T-helper 22 cell (primary cell): ENCODE results near the gene TMEM161B.
"Not testable (repeated sequence)": the region's sequence is repeated elsewhere in the genome, so short reads cannot be mapped to it uniquely, and the experiment has no call there.

ENCODE experiments used
- DNase-seq: peaks from one replicate; pipeline ENCODE4 v3.0.0-alpha.2; 2020; ENCODE audit warnings: low read depth

TMEM161B gene

GRCh38 chr5:88248743-88249540 is 19.7 kb downstream of the TMEM161B start:
- DNase-seq, result no peak

GRCh38 chr5:88248094-88248493 is 20.6 kb downstream of the TMEM161B start:
- DNase-seq, result no peak

- DNase-seq, result no peak
Measured at GRCh38 chr5:88245893-88246244, 22.8 kb downstream of the TMEM161B start.

- no peak for DNase-seq
Measured at GRCh38 chr5:88245241-88245892, 23.3 kb downstream of the TMEM161B start.

GRCh38 chr5:88244686-88245085 is 24.0 kb downstream of the TMEM161B start:
- no peak for DNase-seq

- not testable (repeated sequence) for DNase-seq
Measured at GRCh38 chr5:88243493-88243892, 25.2 kb downstream of the TMEM161B start.

- DNase-seq, result no peak
Measured at GRCh38 chr5:88238732-88239131, 29.9 kb downstream of the TMEM161B start.

- no peak for DNase-seq
Measured at GRCh38 chr5:88236866-88237642, 31.6 kb downstream of the TMEM161B start.

- DNase-seq, result no peak
Measured at GRCh38 chr5:88235828-88236227, 32.8 kb downstream of the TMEM161B start.

- no peak for DNase-seq
Measured at GRCh38 chr5:88235346-88235745, 33.3 kb downstream of the TMEM161B start.

- no peak for DNase-seq
Measured at GRCh38 chr5:88230546-88231066, 38.0 kb downstream of the TMEM161B start.

GRCh38 chr5:88226881-88227450 is 41.7 kb downstream of the TMEM161B start:
- DNase-seq, result no peak

GRCh38 chr5:88214655-88215054 is 54.0 kb downstream of the TMEM161B start:
- DNase-seq, result no peak

GRCh38 chr5:88207575-88207974 is 61.1 kb downstream of the TMEM161B start:
- no peak for DNase-seq

- DNase-seq, result peak; percentile 28
Measured at GRCh38 chr5:88203981-88204750, 64.5 kb downstream of the TMEM161B start.

GRCh38 chr5:88195636-88196035 is 73.0 kb downstream of the TMEM161B start:
- no peak for DNase-seq

- no peak for DNase-seq
Measured at GRCh38 chr5:88193896-88194295, 74.7 kb downstream of the TMEM161B start.

- DNase-seq, result no peak
Measured at GRCh38 chr5:88190106-88190834, 78.4 kb downstream of the TMEM161B start.

GRCh38 chr5:88189484-88189883 is 79.2 kb downstream of the TMEM161B start:
- DNase-seq, result not testable (repeated sequence)

GRCh38 chr5:88188458-88189132 is 80.0 kb downstream of the TMEM161B start:
- DNase-seq, result no peak
